ENCODE data around the gene SH3RF1.

Gene SH3RF1

GRCh38 chr4:169127314-169127713 is 143.4 kb downstream of the SH3RF1 start:
- DNase-seq: no peak

DNA sequence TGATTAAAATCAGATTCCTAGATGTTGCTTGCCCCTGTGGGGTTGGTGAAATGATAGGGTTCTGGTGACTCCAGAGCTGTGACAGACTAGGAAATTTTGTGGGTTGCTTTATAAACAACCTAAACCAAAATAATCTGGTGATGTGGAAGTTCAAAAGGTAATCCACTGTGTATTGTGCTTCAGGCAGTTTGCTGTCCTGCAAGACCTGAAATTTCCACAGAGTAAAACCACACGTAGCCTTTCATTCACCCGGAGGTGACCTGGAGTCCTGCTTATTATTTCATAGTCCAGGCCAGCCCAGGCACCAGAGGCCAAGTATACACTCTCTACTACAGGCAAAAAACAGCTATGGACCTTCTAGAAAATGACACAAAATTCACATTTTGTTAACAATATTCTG is 146.1 kb downstream of the SH3RF1 start:
- DNase-seq: no peak

DNA sequence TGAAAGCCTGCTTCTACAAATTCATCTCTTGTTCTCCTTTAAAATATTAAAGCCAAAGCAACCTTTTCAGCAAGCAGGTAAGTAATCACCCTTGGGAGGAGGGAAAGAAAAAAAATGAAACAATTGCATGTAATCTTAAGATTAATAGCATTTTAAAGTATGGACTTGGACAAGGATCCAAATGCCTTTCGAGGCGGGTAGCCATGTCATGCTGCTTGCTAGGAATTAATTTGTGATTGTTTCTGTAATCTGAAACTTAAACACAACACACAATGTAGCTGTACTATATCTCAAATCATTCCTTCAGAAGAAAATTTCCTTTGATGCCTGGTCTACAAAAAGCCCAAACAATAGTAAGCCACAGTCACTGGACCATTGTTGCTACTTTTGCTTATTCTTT is 148.3 kb downstream of the SH3RF1 start:
- DNase-seq: no peak

GRCh38 chr4:169121861-169122382 is 148.8 kb downstream of the SH3RF1 start:
- DNase-seq: no peak

DNA sequence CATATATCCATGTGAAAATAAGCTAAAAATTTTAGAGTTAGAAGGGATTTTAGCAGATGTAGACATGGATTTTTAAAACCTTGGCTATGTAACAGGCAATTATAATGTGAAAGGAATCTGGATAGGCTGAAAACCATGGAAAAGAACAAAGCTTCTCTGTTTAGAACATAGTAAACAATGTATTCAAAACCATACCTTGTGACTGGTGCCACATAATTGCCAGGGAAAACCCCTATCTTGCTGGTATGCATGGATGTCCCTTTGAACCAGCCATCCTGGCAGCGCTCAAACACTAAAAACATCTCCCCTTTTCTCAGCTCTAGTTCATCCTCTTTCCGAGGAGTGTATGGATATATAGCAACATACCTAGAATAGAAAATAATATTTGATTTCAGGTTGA is 150.1 kb downstream of the SH3RF1 start:
- no peak for DNase-seq

DNA sequence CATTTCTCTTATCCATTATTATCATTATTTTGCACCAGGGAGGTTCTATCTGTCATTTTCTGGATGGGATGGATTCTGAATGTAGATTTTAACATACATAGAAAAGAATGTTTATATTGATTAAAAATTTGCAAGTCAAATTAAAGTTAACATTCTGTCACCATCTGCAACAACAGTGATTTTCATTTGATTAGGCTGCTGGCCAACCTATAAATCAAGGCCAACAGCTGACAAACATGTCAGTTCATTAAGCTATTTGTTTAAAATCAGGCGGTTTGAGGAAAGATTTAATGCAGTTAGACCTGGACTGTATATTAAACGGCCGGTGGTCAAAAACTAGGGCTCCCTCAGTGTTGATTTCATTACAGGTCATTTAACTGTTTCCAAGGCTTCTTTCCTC is 151.2 kb downstream of the SH3RF1 start:
- DNase-seq: no peak

- DNase-seq: no peak
These were observed 153.1 kb downstream of the SH3RF1 start for GRCh38 chr4:169117591-169118081.

DNA sequence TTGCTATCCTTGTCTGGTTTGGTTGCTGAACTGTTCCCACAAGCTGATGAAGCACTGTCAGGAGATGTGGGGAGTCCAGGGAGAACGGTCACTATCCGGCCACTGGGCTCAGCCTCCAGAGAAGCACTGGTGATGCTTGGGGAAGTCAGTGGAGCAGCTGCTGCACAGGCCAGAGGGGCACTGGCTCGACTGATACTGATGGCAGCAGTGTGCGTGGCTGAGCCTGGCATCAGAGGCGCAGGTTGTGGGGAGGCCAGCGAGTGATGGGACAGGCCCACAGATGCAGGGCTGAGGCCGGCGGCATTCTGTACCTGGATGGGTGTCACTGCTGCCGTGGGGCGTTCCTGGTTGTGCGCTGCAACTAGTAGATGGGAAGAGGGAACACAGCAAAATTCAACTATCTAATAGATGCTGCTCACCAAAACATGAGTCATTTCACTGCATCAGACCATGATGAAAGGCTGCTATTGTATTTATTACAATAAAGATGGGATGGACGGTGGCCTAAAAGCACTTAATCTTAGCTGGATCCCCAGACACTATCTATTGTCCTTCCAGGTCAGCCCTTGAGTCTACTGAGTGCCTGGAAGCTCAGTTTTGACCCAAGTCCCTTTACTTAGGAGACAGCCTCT is 154.4 kb downstream of the SH3RF1 start:
- DNase-seq: no peak

- no peak for DNase-seq
These were observed 154.9 kb downstream of the SH3RF1 start for GRCh38 chr4:169115897-169116254.

DNA sequence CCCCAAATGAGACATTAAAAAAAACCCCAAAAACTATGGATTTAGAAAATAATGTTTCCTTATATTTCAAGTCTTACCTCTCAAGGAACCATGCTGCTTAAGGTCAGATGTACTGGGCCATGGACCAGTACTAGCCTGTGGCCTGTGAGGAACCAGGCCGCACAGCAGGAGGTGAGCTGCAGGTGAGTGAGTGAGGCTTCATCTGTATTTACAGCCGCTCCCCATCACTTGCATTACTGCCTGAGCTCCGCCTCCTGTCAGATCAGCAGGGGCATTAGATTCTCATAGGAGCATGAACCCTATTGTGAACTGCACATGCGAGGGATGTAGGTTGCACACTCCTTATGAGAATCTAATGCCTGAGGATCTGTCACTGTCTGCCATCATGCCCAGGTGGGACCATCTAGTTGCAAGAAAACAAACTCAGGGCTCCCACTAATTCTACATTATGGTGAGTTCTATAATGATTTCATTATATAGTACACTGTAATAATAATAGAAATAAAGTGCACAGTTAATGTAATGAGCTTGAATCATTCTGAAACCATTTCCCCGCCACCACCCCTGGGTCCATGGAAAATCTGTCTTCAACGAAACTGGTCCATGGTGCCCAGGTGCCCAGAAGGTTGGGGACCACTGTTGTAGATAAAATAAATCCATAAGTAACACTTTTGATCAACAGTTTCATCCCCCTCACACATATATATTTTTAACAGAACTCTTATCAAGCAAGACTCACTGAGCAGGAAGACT is 155.4 kb downstream of the SH3RF1 start:
- DNase-seq: no peak

DNA sequence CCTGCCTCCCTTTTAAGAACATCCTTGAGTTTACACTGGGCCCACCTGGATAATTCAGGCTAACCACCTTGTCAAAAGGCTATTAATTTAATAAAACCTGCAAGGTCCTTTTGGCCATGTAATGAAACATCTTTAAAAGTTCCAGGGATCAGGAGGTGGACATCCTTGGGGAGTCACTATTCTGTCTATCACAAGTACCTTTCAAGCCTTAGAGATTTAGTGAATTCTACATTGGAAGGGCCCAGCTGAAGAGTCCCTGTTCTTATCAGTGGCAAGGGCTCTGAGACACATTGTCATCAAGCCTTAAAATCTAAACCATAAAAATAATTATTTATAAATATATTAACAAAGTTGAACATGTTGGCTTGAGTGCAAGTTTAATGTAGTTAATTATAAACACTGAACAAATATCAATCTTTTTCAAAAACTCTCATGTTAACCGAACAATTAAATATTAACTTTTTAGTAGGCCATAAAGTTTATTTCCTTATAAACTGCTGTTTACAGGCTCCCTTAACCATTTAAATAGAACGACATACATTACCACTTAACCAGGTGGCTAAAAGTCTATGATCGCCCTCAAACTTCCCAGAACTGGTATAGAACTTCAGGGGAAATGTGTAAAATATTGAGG is 156.3 kb downstream of the SH3RF1 start:
- DNase-seq: no peak

GRCh38 chr4:169110633-169111032 is 160.1 kb downstream of the SH3RF1 start:
- no peak for DNase-seq

- no peak for DNase-seq
These were observed 161.6 kb downstream of the SH3RF1 start for GRCh38 chr4:169109035-169109675.

DNA sequence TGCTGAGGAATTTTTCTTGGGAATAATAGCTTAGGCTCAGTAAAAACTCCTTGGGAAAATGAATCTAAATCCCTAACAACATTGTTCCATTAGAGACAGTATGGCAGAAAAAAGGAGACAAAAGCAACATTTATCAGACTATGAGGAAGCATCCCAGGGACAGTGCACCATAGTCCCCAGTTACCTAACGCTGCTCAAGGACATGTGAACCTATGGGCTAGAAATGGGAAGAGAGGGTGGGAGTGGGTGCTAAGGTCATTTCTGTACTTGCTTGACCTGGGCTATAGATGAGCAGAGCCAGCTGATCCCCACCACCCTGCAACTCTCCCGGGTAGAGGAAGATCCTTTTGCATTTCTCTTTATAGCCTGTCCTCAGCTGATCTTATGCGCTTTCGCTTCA is 162.5 kb downstream of the SH3RF1 start:
- DNase-seq: no peak

DNA sequence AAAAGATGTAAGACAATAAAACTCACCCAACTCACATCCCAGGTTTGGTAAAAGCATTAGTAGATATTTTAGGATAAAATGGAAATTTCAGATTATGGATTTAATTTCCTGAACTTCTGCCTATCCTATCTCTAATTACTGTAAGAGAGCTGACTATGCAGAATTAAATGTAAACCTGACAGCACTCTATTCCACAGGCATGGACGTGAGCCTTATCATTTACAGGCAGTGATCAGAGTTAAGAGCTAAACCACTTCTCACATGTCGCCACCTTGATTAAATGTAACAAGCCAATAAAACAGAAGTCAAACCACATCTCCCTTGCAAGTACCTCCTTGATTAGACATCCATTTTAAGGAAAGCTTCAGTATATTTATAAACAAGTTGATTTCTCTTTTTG is 163.2 kb downstream of the SH3RF1 start:
- no peak for DNase-seq

- no peak for DNase-seq
These were observed 164.0 kb downstream of the SH3RF1 start for GRCh38 chr4:169106696-169107229.

DNA sequence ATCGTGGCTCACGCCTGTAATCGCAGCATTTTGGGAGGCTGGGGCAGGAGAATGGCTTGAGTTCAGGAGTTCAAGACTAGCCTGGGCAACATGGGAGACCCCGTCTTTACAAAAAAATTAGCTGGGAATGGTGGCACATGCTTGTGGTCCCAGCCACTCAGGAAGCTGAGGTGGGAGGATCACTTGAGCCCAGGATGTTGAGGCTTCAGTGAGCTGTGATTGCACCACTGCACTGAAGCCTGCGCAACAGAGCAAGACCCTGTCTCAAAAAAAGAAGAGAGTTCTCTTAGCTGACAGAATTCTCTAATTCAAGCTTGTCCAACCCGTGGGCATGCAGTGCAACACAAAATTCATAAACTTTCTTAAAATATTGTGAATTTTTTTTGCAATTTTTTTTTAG is 165.1 kb downstream of the SH3RF1 start:
- DNase-seq: no peak

DNA sequence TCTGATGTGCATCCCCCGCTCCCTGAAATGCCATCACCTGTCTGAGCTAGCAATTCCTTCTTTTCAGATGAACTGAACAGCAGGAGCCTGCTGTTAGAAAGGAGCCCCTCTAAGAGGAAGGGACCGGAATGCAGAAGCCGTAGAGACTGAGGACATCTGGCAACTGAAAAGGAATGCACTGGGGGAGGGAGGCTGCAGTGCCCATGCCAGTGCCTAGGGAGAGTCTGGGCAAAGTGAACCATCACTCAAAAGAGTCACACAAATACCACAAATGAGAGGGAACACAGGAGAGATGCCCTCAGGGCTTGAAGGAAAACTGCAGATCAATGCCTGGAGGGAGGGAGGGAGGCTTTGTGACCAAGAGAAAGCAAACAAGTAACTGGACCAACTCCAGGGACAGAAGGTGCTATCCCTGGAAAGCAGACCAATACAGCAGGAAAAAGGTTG is 166.8 kb downstream of the SH3RF1 start:
- no peak for DNase-seq

GRCh38 chr4:169102026-169102425 is 168.7 kb downstream of the SH3RF1 start:
- no peak for DNase-seq

DNA sequence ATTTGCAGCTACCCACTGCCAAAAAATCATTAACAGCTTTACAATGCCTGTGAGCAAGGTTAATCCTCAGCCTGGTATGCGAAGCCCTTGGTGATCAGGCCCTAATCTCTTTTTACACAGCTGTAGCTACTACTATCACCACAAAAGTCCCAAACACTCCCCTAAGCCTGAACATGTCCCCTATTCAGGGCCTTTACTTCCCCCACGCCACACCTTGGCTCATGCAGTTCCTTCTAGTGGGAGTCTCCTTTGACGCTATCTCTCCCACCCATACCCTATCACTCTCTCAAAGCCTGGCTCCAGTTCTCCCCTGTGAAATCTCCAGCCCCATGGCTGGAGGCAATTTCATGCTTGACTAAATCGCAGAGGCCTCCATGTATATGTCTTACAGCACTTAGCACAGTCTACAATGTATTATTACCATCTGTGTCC is 170.1 kb downstream of the SH3RF1 start:
- DNase-seq: no peak

GRCh38 chr4:169099771-169100180 is 171.0 kb downstream of the SH3RF1 start:
- DNase-seq: no peak

GRCh38 chr4:169098969-169099690 is 171.6 kb downstream of the SH3RF1 start:
- no peak for DNase-seq
